OCI-LY1 (cell line): ENCODE measurements around the gene UTP14C.

Source experiments
- H2AFZ ChIP-seq: fragments of 200-600 bp; sonication (generic), shearing (Covaris generic); 2 replicates; pipeline ENCODE4 v1.6.0; 2014; ENCODE audit warnings: antibody characterized with exemption, mild to moderate bottlenecking, low read length
- H3F3A ChIP-seq: fragments of 200-600 bp; sonication (generic), shearing (Covaris generic); 2 replicates; pipeline ENCODE4 v1.6.0; 2014; ENCODE audit warnings: mild to moderate bottlenecking, antibody characterized with exemption, low read length, moderate library complexity; ENCODE audit not compliant: insufficient read depth
- H3K27ac ChIP-seq: fragments of 200-600 bp; sonication (generic); 2 replicates; pipeline ENCODE4 v1.5.1; 2014; ENCODE audit warnings: low read length, mixed run types, mild to moderate bottlenecking, low read depth; ENCODE audit not compliant: poor library complexity, severe bottlenecking
- H3K27me3 ChIP-seq: fragments of 200-600 bp; sonication (generic); 2 replicates; pipeline ENCODE4 v1.6.0; 2014; ENCODE audit warnings: antibody characterized with exemption, mild to moderate bottlenecking, low read length, moderate library complexity; ENCODE audit not compliant: insufficient read depth
- H3K36me3 ChIP-seq: fragments of 200-600 bp; sonication (generic); 2 replicates; pipeline ENCODE4 v1.6.1; 2014; ENCODE audit warnings: mild to moderate bottlenecking, antibody characterized with exemption, low read length, moderate library complexity, mixed read lengths; ENCODE audit not compliant: insufficient read depth
- H3K4me1 ChIP-seq: fragments of 200-600 bp; sonication (generic); 2 replicates; pipeline ENCODE4 v1.5.1; 2014; ENCODE audit warnings: mild to moderate bottlenecking, low read length, moderate library complexity; ENCODE audit not compliant: insufficient read depth, severe bottlenecking
- H3K4me2 ChIP-seq: fragments of 200-600 bp; sonication (generic), shearing (Covaris generic); 2 replicates; pipeline ENCODE4 v1.6.1; 2014; ENCODE audit warnings: low read length
- H3K4me3 ChIP-seq: fragments of 200-600 bp; sonication (generic); 2 replicates; pipeline ENCODE4 v1.5.1; 2014; ENCODE audit warnings: low read length, low read depth, mild to moderate bottlenecking, mixed read lengths; ENCODE audit not compliant: poor library complexity, severe bottlenecking
- H3K79me2 ChIP-seq: fragments of 200-600 bp; shearing (Covaris generic); 2 replicates; pipeline ENCODE4 v1.6.1; 2016; ENCODE audit warnings: mixed run types, low read length, mixed read lengths; ENCODE audit not compliant: insufficient read depth
- H3K9ac ChIP-seq: fragments of 200-600 bp; sonication (generic), shearing (Covaris generic); 2 replicates; pipeline ENCODE4 v1.6.1; 2014; ENCODE audit warnings: mild to moderate bottlenecking, low read length, mixed read lengths
- H3K9me2 ChIP-seq: fragments of 200-600 bp; sonication (generic), shearing (Covaris generic); 2 replicates; pipeline ENCODE4 v1.6.1; 2014; ENCODE audit warnings: low read depth, mild to moderate bottlenecking, low read length, mixed read lengths
- H3K9me3 ChIP-seq: fragments of 200-600 bp; shearing (Covaris generic); 2 replicates; pipeline ENCODE4 v1.6.1; 2014; ENCODE audit warnings: low read length, mixed read lengths
- H4K20me1 ChIP-seq: fragments of 200-600 bp; sonication (generic), shearing (Covaris generic); 2 replicates; pipeline ENCODE4 v1.6.0; 2016; ENCODE audit warnings: mild to moderate bottlenecking, low read length; ENCODE audit not compliant: insufficient read depth
- CTCF ChIP-seq: fragments of 200-600 bp; sonication (generic), shearing (Covaris generic); IDR thresholded peaks from 2 replicates; pipeline ENCODE4 v1.5.1; 2017; ENCODE audit warnings: mild to moderate bottlenecking, antibody characterized with exemption, low read length, moderate library complexity, mixed read lengths
- EZH2 ChIP-seq: fragments of 200-600 bp; sonication (generic), shearing (Covaris generic); IDR thresholded peaks from 2 replicates; pipeline ENCODE4 v1.8.0; 2017; ENCODE audit warnings: borderline replicate concordance, mixed run types, mild to moderate bottlenecking, antibody characterized with exemption, low read length, moderate library complexity, mixed read lengths

The UTP14C gene

DNA sequence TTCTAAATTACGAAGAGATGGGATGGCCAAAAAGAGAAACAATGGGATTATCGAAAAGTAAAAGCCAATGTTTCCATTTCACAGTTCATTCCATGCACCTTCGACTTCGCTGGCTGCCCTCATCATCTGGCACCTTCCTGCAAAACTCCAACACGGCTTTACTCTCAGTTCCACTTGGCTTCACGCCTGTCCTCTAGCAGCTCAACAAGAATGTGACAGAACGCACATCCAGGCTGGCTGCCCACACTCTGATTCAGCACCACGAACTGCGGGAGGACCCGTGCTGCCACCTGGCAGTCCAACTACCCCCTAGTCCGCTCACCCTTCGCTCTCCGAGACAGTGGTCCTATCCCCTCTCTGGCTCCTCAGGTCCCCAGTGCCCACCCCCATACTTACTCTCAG is 25.0 kb upstream of the UTP14C start:
- no peaks in the 10 kb centered on the region for H3K79me2 ChIP-seq
- no peak for TF ChIP-seq EZH2
- TF ChIP-seq CTCF: no peak
- H3F3A ChIP-seq: no peaks in the 10 kb centered on the region
- H3K9me2 ChIP-seq: no peaks in the 10 kb centered on the region
- 0 out of 2 replicates have a peak, but pooled peaks cover 4% of the 10 kb centered on the region for H3K27me3 ChIP-seq
- no peak overlapping the region for H3K9ac ChIP-seq
- no peak overlapping the region for H3K27ac ChIP-seq
- H3K9me3 ChIP-seq: no peaks in the 10 kb centered on the region
- no peaks in the 10 kb centered on the region for H4K20me1 ChIP-seq
- H3K4me2 ChIP-seq: no peak overlapping the region
- no peaks in the 10 kb centered on the region for H3K36me3 ChIP-seq
- H3K4me3 ChIP-seq: no peak overlapping the region
- no peak overlapping the region for H2AFZ ChIP-seq
- H3K4me1 ChIP-seq: no peaks in the 10 kb centered on the region

GRCh38 chr13:51999921-52000320 is 24.6 kb upstream of the UTP14C start:
- TF ChIP-seq EZH2: no peak
- no peak for TF ChIP-seq CTCF
- no peaks in the 10 kb centered on the region for H4K20me1 ChIP-seq
- H3K9ac ChIP-seq: no peak overlapping the region
- H3K4me1 ChIP-seq: no peaks in the 10 kb centered on the region
- H3F3A ChIP-seq: no peaks in the 10 kb centered on the region
- H3K4me2 ChIP-seq: no peak overlapping the region
- no peaks in the 10 kb centered on the region for H3K79me2 ChIP-seq
- no peaks in the 10 kb centered on the region for H3K36me3 ChIP-seq
- 0 out of 2 replicates have a peak, but pooled peaks cover 8% of the 10 kb centered on the region for H3K27me3 ChIP-seq
- no peak overlapping the region for H2AFZ ChIP-seq
- no peak overlapping the region for H3K27ac ChIP-seq
- no peak overlapping the region for H3K4me3 ChIP-seq
- H3K9me2 ChIP-seq: no peaks in the 10 kb centered on the region
- H3K9me3 ChIP-seq: no peaks in the 10 kb centered on the region

GRCh38 chr13:52001120-52001731 is 23.3 kb upstream of the UTP14C start:
- Histone ChIP-seq H3K9ac (no peak overlapping the region), H2AFZ (no peak overlapping the region), H3K4me2 (no peak overlapping the region), H3K36me3 (no peaks in the 10 kb centered on the region), H3F3A (no peaks in the 10 kb centered on the region), H3K79me2 (no peaks in the 10 kb centered on the region), H4K20me1 (no peaks in the 10 kb centered on the region), H3K9me3 (no peaks in the 10 kb centered on the region), H3K4me1 (no peaks in the 10 kb centered on the region), H3K9me2 (no peaks in the 10 kb centered on the region), H3K4me3 (no peak overlapping the region), H3K27ac (no peak overlapping the region), H3K27me3 (peaks cover 8% of the 10 kb centered on the region; the same call in 1 of the 2 replicates)
- TF ChIP-seq EZH2 (no peak), CTCF (peak; percentile 76)
